ENCODE results near the gene GON7.

GRCh38 chr14:93186956-93187355, 19.9 kb downstream of the GON7 start:
- TF ChIP-seq CTCF (IDR thresholded peaks at IDR 0.05 in 8 of 11, conservative IDR thresholded peaks at IDR 0.05 in 3 of 11): no peak
- no peak for TF ChIP-seq POLR2A (IDR thresholded peaks at IDR 0.05)

Data from spleen (tissue), 7 donors.